Fibroblast of the aortic adventitia (primary cell): ENCODE data around the gene DELE1. TPM values are rescaled to one million over a fixed set of nuclear protein-coding genes. Genes with fewer than 3 reads are reported as not detected.

ENCODE experiments used
- DNase-seq: peaks from one replicate; pipeline ENCODE4 v3.0.0-alpha.2; 2010; ENCODE audit warnings: low read depth
- H3K4me3 ChIP-seq: 2 replicates; pipeline ENCODE4 v1.5.1; 2011; ENCODE audit warnings: low read depth, mild to moderate bottlenecking, control low read depth, low read length, moderate library complexity
- total RNA-seq: library from RNA; depleted of rRNA; stranded (reverse); fragments of >200 nt; gene quantifications from 2 replicates; pipeline ENCODE4 v1.2.3, GENCODE V29; 2012; ENCODE audit warnings: low replicate concordance
- TF ChIP-seq, protein P1 (sequence below): IDR thresholded peaks from 2 replicates; pipeline ENCODE4 v1.5.1; 2011; ENCODE audit warnings: mild to moderate bottlenecking, low read length, control low read depth, inconsistent platforms; ENCODE audit not compliant: insufficient read depth

Gene DELE1
- total RNA-seq, 1 donor = 50.9 TPM

DNA sequence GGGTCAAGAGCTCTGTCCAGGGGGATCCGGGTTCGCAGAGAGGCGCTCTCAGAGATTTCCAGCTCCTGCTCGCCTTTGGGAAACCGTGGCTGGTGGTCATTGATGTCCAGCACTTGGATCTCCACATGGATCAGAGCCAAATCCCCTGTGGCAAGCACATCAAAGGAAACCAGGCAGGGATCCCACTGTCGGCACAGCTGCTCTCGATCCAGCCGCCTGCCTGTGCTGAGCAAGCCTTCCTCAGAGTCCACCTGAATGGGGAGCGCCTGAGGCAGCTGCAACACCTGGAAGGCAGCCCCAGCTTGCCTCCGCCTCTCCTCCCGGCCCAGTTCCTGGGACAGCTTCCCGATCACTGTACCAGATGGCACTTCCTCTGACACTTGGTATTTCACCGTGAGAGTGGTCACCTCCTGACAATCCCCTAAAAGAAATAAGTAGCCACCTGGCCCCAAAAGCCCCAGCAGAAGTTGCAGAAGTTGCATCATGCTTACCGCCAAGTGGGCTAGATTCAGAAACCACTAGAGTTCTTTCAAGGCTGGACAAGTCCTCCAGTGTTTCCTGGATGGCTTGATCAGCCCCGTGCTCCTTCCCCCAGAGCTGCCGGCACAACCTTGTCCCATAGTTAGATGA lies 33.8 kb downstream of the DELE1 start:
- no peak for DNase-seq
- H3K4me3 ChIP-seq = no peak overlapping the region
- TF ChIP-seq, protein P1, sequence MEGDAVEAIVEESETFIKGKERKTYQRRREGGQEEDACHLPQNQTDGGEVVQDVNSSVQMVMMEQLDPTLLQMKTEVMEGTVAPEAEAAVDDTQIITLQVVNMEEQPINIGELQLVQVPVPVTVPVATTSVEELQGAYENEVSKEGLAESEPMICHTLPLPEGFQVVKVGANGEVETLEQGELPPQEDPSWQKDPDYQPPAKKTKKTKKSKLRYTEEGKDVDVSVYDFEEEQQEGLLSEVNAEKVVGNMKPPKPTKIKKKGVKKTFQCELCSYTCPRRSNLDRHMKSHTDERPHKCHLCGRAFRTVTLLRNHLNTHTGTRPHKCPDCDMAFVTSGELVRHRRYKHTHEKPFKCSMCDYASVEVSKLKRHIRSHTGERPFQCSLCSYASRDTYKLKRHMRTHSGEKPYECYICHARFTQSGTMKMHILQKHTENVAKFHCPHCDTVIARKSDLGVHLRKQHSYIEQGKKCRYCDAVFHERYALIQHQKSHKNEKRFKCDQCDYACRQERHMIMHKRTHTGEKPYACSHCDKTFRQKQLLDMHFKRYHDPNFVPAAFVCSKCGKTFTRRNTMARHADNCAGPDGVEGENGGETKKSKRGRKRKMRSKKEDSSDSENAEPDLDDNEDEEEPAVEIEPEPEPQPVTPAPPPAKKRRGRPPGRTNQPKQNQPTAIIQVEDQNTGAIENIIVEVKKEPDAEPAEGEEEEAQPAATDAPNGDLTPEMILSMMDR = no peak

DNA sequence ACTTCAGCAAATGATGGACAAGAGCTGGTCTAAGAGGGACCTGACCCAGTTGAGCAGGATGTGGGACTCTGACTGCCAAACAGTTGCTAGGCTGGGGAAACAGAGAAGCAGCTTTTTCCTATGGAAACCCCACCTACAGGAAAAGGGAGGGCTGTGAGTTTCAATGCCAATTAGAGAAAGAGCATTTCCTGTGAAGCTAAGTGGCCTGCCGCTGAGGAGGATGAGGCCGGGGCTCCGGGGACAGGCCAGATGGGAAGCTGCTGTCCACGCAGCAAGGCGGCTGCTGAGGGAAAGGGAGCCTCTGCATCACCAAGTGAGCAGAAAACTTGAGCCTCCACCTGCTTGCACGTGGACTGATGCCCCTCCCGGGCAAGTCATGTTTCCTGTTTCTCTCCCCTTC lies 34.4 kb downstream of the DELE1 start, which contains the start of gene PCDH12:
TSS of gene PCDH12 (minus strand) at position 90 of the 400 bp plus-strand sequence. CDS start 351 bp downstream, outside the sequence.
- TF ChIP-seq, protein P1 = no peak
- peak; percentile 22 for DNase-seq
- H3K4me3 ChIP-seq = no peak within 1 kb of the TSS

DNA sequence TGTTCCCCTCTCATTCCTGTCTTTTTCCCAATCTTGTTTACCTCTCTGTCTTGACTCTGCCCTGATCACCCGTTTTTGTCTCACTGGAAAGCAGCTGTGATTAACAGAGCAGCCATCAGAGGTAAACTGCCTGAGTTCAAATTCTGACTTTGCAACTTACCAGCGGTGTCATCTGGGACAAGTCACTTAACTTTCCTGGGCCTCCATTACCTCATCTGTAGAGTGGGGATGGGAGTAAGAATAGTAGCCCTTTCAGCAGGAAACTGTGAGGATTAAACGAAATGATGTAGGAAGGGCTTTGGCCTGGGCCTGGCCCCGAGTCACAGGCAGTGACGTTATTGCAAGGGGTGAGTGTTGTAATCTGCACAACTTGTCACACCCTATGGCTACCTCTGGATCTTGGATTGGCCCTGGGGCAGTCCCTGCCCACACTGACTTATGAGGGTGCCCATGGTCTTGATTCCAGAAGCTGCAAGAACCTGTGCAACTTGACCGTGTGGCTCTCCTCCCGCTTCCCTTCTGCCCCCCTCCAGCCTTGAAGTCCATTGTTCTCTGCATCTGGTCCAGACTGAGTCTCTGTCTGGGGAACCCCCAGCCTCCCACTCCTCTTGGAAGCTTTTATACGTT lies 35.0 kb downstream of the DELE1 start:
- H3K4me3 ChIP-seq = no peak overlapping the region
- TF ChIP-seq, protein P1 = no peak
- peak; percentile 35 for DNase-seq

DNA sequence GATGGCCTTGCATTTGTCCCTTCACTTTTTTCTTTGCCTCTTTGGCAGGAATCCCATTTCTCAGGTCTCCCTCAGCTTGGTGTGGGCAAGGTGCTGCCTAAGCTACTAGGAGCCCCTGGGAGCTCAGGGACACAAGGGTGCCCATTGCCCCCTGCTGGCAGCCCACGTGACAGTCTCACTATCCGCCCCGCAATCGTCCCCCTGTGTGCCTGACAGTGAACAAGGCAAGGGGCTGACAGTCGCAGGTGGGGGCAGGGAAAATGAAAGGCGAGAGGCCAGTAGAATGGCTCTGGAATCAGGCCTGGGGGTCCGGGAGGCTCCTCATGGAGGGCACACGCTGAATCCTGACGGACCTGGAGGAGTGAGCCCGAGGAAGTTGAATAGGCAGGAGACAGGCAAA lies 36.3 kb downstream of the DELE1 start:
- DNase-seq = no peak
- TF ChIP-seq, protein P1 = peak; percentile 28
- H3K4me3 ChIP-seq = no peak overlapping the region

DNA sequence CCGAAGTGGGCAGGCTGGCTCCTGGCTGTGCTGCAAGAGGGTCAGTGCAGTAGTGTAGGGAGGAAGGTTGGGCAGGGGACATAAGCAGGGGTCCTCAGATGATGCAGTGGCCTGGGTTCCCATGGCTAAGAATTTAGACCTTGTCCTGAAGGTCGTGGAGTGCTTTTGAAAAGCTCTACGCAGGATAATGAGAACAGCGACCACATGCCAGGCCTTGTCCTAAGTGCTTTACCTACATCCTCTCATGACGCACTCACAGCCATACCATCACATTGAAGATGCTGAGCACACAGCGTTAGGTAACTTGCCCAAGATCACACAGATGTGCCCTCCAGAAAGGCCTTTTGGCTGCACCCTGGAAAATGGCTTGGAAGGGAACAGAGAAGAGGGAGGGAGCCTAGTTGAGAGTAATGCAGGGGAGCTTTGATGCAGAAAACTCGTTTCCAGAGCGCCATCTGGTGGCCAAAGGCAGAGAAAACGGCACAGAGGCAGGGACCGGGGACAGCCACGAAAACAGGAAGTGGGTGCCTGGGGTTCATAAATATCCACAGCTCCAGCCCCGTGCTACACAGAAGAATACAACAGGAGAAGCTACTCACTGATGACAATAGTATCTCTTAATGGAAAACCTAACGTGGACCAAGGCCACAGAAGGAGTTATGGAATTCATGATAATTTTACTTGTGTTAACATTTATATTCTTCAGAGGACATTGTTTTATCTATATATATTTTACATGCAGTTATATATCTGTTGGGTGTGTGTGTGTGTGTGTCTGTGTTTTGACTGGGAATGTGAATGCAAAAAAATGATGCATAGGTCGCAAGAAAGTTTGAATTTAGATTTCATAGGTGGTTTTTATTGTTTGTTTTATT lies 37.0 kb downstream of the DELE1 start:
- H3K4me3 ChIP-seq = no peak overlapping the region
- DNase-seq = peak; percentile 86
- TF ChIP-seq, protein P1 = peak; percentile 87

DNA sequence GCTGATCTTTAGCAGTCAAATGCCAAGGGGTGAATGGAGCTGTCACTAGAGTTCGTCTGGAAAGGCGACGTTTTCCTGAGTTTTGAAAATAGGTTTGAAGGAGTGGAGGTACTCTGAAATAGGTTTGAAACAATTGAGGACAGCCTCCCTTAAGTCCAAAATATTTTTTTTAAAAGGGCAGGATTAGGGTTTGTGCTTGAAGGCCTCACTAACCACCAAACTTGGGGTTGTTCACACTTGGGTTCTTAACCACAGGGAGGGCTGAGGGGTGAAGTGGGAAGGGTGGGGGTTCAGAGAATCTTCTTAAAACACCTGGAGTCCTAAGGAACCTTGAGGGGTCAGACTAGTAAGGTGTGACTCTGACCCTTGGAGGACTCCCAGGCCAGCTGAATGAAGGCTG lies 37.8 kb downstream of the DELE1 start:
- TF ChIP-seq, protein P1 = no peak
- H3K4me3 ChIP-seq = no peak overlapping the region
- no peak for DNase-seq
